HG03432 (cell line): ENCODE data around the gene LRGUK.

Source experiments
- ATAC-seq: cut with Tn5 transposase; IDR thresholded peaks from one replicate; pipeline ENCODE4 v1.9.1; 2021; ENCODE audit warnings: mild to moderate bottlenecking, moderate library complexity; ENCODE audit not compliant: unreplicated experiment

Gene LRGUK

DNA sequence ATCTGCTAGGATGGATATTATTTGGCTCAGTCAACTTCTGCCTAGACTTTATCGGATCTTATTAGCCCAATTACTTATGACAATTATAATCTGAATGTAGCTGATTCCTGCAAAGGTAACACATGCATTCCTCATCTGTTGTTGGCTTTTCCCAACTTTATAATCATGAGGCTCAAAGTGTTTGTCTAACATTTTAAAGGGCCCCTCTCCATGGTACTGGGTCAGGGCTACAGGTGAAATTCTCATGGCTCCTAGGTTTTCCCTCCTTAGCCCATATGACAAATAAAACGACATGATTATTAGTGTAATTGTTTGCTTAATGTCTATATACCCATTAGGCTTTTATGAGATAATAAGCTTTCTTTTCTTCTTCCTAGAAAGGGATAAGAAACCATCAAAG lies 4.2 kb upstream of the LRGUK start:
- ATAC-seq, result no peak

DNA sequence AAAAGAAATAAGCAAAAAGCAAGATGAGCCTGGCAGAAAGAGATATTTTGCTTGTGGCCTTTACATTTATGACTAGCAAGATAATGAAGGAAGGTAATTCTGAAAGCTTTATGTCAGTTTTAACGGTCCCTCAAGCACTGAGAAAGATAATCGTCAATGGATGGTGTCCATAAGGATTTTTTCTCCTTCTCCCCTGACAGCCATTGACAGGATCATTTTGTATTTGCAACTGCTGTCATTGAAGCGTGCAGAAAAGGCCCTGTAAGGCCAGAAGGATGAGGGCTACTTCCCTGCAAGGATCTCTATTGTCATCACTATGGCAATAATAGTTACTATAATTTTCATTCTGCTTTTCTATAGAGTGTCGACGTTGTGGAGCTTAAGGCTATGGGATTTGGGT lies 994 bp upstream of the LRGUK start:
- no peak for ATAC-seq

DNA sequence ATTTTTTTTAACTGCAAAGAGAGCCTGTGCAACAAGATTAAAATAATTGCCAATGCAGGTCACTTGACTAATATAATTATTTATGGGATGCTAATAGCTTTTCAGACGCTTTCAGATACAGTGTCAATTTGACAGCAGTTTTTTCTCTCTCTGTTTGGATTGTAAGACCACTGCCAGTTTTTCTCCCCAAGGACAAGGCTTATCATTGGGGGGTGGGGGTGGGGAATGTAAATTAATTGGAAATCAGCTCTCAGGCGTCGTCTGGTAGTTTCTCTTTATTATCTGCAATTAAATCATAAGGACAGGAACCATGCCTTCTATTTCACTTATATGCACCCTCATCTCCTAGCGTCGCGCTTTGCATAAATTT lies 559 bp upstream of the LRGUK start:
- ATAC-seq, result no peak

DNA sequence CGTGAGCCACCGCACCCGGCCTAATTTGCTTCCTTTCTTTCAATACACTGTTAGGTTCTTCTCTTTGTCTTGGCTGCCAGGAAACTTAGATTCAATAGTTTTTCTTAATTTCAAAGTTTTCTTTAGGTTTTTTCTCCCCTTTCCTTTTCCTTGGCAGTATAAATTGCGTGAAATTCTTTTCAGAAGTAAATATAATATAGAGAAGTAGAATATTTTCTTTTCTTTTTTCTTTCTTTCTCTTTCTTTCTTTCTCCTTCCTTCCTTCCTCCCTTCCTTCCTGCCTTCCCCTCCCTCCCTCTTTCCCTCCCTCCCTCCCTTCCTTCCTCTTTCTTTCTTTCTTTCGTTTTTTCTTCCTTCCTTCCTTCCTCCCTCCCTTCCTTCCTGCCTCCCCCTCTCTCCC lies 1.7 kb downstream of the LRGUK start:
- no peak for ATAC-seq

DNA sequence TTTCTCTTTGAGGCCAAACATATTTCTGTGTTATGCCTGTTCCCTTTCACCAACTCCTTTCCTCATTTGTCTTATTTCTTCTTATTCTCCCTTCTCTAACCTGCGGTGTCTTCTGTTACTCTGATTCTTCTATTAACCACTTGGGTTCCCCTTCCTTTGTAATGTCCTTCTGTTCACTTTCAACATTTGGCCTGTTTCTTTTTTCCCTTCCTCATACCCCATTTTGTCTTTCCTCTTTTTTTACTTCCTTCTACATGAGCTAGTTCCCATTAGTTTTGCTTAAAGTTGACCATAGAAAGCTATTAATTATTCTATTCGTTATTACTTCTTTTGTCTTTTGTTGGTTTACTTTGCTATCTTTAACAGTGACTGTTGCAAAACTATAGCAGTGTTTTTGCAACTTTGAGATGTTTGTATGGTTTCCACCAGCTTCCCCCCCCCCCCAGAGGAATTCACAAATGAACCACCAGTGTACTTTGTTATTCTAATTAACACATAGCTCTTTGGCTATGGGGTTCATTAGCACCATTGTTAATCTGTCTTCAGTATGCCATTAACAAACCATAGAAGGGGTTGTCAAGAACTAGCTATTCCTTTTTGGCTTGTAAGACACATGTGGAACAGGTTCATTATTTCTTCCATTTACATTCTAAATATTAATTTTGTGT lies 2.9 kb downstream of the LRGUK start:
- no peak for ATAC-seq

DNA sequence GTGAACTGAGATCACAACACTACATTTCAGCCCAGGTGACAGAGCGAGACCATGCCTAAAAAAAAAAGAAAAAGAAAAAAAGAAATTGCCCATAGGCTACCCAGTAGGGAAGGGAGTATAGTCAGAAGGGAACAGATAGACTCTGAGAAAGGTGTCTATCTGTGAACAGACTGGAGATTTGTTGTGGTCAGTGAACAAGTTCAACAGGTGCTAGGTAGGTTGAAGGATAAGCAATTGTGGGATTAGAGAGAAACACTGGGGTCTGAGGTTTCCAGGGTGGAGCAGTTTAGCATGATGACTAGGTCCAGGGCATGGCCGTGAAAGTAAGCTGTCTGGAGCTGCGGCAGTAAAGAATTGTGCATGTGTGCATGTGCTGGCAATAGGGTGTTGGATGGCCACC lies 6.9 kb downstream of the LRGUK start:
- ATAC-seq, result no peak

DNA sequence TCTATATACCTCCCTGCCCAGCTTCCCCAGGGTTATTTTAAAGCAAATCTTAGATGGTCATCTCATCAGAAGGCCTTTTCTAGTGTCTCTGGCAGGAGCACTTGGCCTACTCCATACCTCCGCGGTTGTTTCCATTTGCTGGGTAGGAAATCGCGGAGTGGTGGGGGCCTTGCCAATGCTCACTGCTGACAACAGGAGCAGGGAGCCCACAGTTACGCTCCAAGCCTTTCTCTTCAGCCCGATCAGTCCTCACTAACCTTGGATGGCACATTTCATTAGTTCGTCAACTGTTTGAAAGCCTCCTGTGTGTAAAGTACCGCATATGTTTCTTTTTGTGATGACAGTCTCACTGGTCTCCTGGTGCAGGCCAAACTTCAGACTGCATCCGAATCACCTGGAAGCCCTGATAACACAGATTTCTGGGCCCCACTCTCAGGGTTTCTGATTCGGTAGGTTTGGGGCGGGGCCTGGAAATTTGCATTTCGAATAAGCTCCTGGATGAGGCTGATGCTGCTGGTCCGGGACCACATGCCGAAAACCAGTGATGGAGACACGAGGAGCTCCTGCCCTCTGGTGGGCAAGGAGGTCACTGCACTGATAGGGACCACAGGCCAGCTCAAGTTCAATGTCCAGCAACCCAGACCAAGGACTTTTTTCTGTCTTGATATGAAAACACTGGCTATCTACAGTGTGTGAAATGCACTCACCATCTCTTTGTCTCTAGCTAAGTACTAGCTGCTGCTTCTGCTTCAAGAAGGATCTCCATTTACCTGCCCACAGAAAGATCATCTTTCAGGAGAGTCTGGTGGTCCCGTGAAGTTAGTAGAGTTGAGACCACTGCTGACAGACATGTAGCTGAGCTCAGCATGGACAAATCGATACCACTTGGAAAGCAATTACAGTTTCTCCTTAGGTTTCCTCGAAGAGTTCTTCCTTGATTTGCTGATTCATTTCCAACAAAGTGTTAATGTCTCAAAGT lies 14.0 kb downstream of the LRGUK start:
- ATAC-seq, result peak; percentile 80

DNA sequence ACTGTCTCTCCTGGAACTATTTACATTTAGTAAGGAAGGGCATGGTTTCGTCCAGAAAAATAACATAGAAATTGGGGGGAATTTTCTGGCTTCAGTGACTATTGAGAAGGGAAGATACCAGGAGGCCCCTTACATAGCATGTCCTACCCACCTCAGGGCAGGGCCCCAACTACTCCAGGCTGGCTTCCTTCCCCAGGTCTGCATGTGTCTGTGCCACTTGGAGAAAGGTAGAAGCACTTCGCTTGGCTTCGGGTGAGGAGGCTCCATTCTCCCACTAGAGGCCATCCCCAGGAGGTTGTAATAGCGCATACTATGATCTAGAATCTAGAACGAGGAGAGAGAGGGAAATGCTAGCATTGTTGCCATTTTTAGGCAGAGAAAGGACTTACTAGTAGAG lies 14.7 kb downstream of the LRGUK start:
- ATAC-seq, result no peak

DNA sequence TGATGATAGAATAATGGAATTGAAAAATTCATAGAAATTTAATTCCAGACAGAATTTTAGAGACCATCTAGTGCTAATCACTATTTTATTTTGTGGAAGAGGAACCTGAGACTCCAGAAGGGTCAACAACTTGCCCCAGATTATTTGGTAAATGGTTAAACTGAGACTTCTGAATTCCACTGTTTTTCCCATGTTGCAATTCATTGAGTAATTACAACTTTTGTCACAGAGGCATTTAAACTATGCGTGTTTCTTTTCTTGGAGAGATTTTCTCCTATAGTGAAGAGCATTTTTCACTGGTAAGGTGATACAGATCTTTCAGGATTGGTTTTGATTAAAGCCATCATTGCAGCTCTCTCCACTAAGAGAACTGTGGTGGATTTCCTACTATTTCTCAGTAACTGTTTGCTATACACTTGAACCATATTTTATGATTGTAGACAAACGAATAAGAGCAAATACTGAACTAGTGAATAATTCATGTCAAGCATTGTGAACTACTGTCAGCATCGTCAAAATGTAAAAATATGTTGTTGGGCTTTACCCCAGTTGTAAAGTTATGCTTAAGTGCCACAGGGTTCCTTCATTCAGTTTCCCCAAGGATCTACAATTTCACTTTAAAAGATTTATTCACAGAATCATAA lies 26.5 kb downstream of the LRGUK start:
- ATAC-seq, result no peak

DNA sequence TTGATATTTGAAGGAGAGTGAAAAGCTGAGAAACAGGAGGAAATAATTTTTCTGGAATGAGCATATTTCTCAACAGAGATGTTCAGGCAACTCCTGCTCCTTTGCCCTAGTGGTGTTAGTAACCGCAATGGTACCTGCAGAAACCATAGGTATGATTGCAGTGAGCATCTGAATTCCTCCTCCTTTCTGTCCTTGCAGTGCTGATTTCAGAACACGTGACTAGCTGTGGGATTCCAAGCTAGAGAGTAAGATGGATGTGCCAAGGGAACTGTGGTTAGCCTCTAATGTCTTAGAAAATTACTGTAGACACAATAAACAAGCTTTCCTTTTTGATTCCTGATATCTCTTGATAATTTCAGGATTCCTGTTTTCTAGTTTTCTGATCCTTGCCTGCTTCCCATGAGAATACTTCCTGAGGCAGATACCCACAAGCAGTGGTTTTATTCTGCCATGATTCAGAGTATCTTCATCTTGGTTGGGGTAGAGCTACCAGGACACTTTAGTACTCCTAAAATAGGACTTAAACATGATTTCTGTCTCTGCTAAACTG lies 27.5 kb downstream of the LRGUK start:
- ATAC-seq, result no peak

DNA sequence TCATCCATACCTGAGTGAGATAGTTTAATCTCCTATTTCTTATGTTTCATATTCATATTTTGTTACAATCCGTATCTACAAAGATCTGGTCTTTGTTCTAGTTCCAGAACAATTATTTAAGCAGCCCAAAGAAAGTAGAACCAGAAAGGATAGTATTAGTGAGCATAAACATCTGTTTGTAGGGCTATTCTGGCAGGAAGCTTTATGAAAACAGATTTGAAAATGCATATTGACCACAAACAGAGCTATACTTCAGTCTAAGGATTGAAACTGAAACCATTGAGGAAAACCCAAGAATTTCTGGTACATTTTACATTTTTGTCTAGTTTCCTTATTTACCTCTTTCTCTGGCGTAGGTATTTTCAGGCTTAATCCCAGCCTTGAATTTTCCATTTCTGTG lies 28.1 kb downstream of the LRGUK start:
- ATAC-seq, result no peak

DNA sequence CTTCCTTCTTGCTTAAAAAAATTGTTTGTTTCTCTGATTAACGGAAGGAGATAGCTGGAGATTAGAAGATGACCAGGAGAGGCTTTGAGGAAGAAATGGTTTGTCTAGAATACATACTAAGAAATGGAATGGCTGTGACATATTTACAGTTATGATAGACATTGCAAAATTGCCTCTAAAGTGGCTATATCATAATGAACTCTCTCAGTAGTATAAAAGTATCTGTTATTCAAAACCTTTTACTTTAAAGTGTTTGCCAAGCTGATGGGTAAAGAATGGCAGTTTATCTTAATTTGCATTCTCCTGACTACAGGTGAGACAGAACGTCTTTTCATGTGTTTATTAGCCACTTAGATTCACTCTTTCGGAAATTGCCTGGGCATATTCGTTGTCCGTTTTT lies 28.7 kb downstream of the LRGUK start:
- no peak for ATAC-seq

DNA sequence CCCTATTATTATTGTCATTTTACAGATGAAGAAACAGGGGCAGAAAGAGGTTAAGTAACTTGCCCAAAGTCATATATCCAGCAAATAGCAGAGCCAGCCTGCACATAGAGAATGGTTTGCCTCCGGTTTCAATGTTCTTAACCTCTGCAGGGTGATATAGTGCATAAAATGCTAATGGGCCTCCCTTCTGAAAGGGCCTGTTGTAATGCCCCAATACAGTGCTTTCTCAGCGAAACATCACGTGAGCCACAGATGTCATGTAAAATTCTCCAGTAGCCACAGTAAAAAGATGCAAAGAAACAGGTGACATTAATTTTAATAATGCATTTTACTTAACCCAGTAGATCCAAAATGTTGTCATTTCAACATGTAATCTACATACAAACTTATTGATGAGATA lies 38.1 kb downstream of the LRGUK start:
- no peak for ATAC-seq

DNA sequence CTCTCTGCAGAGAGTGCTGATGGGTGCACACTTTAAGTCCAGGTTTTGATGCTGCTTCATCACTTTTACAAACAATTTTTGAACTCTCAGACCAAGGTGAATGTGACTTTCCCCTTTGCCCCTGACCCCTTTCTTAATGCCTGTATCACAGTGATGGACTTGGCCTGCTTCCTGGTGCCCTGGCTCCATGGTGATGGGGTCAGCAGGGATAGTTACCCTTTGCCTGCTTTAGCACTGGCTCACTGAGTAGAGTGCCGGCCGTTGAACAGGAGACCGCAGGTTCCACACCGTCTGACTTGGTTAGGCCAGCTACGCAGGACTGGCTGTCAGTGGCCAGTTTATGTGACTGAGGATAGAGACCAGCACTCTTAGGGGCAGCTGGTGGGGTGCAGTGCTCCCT lies 40.1 kb downstream of the LRGUK start:
- no peak for ATAC-seq

DNA sequence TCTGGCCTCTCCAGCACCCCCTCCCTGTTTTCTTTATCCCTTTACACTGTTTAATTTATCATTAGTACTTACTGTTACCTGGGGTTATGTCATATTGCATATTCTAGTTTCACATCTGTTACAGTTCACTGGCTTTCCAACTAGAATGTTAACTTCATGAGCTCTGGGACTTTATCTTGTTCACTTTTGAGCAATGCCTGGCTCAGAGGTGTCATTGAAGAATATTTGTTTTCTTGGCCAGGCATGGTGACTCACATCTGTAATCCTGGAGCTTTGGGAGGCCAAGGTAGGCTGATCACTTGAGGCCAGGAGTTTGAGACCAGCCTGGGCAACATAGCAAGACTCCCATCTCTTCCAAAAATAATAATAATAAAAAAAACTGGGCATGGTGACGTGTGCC lies 40.7 kb downstream of the LRGUK start:
- ATAC-seq, result no peak

DNA sequence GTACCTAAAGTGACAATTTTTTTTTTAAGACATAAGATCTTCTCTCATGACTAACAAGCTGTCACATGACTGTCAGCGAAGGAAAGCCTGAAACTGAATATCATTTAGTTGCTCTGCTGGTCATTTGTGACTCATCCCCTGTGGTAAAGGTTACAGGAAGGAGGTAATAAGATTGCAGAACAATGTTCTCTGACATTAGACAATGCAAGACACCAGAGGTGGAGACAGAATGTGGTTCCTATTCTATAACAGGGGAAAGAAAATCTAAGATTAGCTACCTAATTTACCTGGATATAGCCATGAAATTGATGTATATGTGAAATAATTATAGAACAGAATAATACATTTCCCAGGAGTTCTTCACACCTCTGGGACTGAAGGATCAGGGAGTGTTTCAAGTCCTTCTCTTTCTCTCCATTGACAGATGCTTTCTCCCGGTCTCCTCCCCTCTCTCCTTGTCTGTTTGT lies 47.7 kb downstream of the LRGUK start:
- ATAC-seq, result peak; percentile 99

DNA sequence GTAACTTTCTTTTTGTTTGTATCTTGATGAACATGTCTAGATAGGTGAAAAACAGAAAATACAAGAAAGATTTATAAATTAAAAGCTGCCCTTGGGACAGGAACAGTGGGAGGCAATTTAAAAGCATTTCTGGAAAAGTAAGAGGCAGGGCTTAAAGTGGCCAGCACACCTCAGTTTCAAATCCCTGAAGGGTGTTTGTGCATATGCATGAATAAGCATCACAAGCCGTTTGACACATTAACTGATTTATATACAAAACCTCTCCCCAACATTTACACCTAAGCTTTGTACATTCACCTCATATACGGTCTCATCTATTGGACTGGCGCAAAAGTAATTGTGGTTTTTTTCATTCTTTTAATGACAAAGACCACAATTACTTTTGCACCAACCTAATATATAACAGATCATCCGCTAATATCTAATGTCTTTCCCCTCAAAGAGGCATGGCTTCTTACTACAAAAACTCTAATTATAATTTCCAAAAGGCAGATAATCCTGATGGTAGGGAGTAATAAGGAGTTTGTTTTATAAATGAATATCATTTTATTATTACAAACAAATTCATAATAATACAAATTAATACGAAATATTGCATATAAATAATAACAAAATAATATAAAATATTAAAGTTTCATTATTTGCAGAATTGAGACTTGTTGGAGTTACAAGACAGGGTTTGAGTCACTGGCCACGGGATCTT lies 48.3 kb downstream of the LRGUK start:
- no peak for ATAC-seq

DNA sequence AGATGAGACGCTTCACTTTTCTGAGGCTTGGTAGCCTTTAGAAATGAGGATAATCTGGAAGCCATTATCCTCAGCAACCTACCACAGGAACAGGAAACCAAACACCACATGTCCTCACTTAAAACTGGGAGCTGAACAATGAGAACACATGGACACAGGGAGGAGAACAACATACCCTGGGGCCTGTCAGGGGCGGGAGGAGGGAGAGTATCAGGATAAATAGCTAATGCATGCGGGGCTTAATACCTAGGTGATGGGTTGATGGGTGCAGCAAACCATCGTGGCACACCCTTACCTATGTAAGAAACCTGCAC lies 48.9 kb downstream of the LRGUK start:
- no peak for ATAC-seq

DNA sequence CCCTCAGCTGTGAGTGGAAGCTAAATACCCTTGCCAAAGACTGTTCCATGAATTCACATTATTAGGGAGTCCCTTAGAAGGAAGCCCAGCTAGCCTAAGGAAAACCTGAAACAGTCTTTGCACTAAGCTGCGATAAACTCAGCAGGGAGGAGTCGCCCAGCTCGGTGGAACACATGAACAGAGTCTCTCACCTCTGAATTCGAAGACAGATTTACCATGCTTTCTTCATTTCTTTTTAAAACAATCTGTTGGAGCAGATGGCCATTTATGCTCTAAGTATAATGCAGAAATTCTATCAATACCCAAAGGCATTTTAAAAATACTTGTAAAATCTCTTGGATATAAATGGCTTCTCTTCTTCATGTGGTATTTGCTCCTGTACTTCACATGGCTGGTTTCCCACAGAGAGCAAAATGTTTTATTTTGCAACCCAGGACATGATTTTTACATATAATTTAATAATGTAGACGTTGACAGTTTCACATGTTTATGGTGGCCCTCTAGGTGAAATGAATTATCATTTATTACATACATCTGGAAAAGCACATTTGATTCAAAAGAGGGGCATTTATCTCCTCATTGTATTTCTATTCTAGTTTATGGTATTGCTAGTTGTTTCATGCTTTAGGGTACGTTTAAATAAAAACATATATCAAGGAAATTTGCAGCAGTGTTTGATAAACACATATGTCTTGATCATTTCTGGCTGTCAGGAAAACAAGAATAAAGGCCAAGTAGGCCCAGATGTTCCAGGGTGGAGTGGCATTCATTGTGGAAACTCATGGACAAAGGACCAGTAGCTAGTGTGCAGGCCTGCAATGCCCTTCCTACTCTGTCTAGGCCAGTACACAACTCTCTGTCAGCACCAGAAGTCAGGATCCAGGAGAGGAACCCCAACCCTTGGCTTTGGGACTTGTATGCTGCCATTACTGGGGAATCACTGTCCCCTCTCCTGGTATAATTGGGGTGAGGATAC lies 52.2 kb downstream of the LRGUK start:
- ATAC-seq, result no peak

DNA sequence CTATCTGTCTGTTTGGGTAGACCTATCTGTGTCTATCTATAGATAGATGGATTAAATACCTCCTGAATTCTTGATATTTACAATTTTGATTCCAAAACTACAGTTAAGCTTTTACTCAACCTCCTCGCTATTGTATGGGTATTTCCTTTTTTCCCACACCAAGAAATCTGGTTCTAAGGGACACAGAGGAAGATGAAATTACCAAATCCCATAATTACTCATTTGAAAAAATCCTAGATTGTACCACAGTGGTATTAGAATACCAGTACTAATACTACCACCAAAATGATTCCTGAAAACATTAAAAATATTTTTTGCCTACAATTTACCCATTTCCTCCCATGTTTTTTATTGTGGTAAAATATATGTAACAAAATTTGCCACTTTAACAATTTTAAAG lies 53.2 kb downstream of the LRGUK start:
- no peak for ATAC-seq
